Fibroblast of skin of scalp (primary cell): Measurements from ENCODE around the gene SRP68.

Experiments used
- DNase-seq: peaks from one replicate; pipeline ENCODE4 v3.0.0-alpha.2; 2013

The SRP68 gene

DNA sequence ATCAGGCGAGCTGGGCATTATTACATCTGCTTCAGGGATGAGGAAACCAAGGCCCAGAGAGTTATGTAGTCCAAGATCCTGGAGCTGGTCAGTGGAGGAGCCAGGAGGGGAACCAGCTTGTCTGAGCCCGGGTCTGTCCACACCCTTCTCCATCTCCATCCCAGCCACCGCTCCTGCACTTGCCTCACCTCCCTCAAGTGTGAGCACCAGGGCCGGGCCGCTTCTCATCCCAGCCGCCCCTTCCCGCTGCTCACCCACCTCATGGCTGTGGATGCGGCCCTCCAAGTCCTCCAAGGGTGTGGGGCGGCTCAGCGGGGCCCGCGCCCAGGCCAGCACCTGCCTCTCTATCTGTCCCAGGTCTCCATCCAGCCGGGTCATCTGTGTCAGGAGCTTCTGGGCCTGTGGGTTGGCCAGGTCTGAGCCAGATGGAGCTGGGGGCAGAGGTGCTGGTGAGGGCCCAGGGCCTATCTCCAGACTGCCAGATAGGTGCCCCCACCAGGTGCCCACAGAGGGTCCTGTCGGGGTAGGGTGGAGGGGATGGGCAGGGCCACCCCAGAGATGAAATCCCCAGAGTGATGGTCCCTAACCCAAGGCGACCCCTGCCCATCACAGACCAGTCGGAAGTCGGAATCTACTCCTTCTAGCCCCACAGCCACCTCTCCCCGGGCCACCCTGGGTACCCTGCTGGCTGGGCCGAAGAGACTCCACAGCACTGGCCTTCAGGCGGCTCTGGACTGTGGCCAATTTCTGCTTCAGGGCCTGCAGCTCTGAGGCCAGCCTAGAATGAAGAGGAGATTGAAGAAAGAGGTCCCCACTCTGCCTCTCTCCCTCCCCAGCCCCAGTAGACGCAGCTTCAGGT, 54.6 kb downstream of the SRP68 start:
- no peak for DNase-seq

DNA sequence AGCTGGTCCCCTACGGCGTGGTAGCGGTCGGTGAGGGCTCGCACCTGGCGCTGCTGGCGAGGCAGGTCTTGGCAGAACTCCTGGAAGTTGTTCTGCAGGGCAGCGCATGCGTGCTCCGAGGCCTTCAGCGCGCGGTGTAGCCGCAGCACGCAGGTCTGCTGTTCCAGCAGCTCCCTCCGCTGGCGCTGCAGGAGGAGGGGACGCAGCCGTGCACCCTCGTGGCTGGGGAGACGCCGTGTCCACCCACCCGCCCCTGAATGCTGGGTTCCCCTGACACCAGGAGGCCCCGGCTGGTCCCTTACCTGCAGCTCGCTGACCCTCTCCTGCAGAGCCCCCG, 57.4 kb downstream of the SRP68 start:
- DNase-seq = no peak

DNA sequence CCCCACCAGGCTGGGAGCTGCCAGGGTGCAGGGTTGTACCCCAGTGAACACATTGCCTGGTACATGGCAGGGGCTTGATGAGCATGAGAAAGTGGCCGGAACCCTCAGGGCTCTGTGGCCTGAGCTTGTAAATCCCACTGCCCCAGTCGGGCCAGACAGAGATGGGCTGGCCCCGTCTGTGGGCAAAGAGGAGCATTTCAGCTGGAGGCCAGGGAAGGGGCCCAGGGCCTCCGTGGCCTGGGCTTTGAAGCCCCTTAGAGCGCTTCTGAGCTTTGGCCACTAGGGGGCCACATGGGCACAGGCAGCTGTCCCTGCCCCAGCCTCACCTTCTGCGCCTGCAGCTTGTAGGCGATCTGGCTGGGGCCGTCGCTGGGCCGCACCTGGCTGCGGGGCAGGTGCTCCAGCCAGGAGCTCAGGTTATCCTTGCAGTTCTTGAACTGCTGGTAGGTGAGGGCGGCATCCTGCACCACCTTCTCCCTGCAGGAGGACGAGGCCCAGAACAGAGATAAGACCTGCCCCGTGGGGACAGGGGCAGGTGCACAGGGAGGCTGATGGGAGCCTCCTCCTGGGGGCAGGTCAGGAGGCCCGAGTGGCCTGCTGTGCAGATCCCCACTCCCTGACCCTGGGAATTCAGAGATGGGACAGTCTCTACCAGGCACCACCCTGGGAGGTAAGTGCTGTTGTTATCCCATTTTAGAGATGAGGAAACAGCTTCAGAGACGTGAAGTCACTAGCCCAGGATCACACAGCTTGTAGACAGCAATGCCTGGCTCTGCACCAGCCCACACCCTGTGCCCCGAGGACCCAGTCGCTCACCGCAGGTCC, 58.0 kb downstream of the SRP68 start:
- DNase-seq = peak; percentile 63

DNA sequence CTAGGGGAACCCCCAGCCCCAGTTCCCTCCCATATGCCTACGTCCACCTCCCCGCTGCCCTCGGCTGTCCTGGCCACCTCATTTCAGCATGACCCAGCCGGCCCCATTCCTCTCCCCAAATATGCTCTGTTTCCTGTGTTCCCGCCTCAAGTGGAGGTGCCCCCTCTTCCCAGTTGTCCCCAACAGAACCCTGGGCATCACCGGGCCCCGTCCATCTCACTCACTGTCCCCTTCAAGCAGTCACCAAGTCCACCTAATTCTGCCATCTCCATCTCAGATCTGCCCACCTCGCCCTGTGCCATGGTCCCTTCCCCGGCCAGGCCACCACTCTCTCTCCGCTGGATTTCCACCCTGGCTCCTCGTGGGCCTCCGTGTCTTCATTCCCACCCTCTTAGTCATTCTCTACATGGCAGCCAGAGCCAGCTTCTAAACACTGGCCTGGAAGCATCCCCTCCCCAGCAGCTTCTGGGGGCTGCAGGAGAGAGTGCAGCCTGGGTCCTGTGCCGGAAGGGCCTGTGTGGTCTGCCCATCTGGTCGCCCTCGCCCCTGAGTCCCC, 58.9 kb downstream of the SRP68 start:
- no peak for DNase-seq

DNA sequence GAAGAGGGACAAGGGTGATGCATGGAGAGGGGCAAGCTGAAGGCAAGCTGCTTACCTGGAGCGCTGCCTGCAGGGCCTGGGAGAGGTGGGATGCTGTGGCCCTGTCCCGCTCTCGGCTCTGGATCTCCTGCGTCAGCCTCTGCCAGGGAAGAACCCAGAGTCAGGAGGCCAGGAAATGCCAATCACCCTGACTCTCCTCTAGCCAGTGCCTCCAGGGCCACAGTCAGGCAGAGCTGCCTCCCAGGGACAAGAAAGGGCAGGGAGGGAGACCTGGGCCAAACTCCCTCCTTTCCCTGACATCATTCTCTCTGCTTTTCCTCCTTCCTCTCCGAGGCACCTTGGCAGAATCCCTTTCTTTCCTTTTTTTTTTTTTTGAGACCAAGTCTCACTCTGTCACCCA, 60.4 kb downstream of the SRP68 start:
- DNase-seq = no peak

DNA sequence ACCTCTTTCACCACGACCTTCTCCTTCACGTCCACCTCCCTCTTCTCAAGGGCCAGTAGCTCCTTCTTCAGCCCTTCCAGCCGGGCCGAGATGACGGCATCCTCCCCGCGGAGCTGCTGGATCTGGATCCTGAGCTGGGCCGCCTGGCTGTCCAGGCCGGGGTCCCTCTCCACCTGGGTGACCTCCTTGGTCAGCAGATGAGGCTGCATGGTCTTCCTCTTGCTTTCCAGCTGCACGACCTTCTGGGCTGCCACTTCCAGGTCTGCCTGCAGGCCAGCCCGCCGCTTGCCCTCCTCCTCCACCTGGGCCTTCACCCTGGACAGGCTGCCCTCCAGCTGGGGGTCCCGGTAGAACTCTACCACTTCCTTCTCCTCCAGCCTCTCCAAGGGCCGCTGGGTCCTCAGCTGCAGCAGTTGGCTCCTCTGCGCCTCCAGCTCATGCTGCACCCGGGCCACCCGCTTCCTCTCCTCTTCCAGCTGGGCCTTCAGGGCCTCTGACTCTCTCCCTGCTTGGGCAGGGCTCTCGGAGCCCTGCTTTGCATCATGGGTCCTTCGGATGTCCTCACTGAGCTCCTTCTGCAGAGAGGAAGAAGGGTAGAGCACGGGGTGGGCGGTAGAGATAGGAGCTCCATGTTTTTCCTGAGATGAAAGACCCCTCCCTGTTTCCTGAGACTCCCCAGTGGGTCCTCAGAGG, 62.2 kb downstream of the SRP68 start:
- DNase-seq = no peak

DNA sequence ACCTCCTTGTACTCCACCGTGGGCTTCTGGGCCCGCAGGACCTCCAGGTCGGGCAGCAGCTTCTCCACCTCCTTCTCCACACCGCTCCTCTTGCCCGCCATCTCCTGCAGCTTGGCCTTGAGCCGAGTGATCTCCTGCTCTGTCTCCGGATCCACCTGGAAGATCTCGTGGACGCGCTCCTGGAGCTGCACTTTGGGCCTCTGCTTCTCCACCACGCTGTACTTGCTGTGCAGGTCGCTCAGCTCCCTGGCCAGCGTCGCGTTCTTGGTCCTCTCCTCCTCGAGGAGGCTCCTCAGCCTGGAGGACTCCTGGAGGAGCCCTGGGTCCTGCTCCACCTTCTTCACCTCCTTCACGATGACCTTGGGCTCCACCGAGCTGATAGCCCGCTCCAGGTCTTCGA, 62.9 kb downstream of the SRP68 start:
- no peak for DNase-seq

DNA sequence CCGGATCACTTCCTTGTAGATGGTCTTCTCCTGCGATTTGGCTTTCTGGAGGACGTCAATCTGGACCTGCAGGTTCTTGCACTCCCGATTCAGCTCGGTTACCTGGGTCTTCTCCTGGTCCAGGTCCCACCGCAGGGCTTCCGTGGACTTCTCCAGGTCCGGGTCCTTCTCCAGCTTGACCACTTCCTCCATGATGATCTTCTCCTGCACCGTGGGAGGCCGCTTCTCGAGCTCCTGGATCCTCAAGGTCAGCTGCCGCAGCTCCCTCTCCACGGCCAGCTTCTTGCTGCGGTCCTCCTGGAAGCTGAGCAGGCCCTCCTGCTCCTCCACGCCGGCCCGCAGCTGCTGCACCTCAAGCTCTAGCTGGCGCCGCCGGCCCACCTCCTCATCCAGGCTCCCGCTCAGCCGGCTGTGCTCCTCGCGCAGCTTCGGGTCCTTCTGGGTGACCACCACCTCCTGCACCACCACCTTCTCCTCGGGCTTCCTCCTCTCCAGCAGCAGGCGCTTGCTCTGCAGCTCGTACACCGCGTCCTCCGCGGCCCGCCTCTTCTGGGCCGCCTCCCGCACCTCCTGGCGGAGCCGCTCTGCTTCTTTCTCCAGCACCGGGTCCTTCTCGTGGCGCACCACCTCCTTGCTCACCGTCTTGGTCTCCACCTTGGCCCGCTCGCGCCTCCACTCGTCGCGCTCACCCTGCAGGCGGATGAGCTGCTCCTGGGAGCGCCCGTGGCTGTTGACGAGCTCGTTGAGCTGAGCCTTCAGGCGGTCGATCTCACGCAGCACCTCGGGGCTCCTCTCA, 63.5 kb downstream of the SRP68 start:
- DNase-seq = no peak

DNA sequence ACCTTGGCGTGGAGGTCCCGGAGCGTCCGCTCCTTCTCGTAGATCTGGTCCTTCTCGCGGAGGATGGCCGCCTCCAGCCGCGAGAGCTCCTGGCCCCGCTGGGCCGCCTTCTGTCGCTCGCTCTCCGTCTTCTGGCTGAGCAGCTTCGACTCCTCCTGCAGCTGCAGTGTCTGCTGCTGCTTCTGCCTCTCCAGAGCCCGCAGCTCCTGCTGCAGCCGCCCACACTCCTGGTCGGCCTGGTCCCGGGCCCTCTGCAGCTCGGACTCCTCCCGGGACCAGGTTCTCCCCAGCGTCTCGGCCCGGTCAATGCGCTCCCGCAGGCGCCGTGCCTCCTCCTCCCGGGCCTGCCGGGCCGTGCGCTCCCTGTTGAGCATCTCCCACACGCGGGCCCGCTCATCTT, 64.1 kb downstream of the SRP68 start:
- no peak for DNase-seq

DNA sequence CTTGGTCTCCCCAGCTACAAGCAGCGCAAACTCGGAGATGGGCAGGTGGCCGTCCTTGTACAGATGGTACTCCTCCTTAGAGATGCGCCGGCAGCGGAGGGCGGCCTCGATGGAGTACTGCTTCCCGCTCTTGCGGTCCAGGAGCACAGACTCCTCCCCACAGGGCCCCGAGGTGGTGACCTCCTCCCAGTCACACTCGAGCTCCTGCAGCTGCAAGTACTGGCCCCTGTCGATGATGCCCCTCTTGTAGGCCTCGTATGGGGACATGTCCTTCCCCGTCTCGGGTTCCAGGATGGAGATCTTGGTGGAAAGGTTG, 64.5 kb downstream of the SRP68 start:
- DNase-seq = no peak

DNA sequence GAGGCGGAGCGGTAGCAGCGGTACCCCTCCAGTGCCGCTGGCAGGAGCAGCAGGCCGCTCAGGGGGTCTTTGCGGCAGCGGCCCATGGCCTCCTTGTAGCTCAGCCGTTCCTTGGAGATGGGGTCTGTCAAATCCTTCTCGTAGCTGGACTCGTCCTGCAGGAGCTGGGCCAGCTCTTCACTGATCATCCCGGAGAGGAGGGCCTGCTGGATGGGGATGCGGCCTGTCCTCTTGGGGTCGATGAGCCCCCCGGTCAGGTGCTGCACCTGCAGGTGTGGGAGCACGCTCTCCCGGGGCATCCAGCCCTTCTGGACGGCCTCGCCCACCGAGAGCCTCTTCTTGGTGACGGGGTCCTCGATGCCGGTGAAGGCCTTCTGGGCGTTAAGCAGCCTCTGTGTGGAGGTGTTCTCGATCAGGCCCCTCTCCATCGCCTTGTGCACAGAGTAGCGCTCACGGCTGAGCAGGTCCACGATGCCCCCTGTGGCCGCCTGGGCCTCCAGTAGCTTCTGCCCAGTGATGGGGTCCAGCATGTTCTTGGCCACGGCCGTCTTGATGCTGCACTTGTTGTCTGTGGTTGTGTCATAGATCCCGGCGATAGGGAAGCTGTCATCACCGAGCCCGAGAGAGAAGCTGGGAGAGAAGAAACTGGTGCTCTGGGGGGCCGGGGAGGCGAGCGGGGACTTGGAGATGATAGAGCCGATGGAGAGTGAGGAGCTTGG, 65.0 kb downstream of the SRP68 start:
- no peak for DNase-seq

DNA sequence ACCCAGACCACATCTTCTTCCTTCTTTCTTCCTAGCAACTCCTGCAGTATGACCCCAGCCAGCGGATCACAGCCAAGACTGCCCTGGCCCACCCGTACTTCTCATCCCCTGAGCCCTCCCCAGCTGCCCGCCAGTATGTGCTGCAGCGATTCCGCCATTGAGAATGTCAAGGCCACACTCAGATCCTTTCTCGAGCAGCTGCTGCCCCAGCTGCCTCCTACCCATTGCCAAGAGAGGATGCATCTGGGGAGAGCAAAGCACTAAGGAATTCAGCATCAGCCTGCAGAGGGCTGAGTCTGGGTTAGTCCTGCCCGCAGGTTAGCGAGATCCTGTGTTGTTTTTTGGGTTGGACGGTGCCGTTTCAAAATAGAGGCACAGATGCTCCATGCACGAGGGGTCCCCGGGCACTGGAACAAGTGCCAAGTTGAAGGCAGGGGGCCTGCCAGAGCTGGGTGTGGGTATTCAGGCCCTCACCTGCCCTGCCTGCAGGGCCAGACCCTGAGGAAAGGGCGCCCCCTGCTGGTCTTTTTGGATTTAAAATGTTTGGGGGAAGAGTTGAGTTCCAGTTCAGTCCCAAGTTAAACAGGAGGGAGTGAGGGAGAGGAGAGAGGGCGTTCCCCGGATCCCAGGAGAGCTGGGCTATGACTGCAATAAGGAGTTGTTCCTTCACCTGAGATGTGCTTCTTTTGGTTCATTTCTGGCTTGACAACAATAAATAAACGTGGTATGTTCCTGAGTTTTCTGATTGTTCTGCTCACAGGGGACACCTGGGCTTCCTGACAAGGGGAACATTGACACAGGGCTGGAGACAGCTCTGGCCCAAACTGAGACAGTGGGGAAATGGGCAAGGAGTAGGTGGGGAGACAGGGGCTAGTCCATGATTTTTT, 66.8 kb downstream of the SRP68 start:
- peak; percentile 70 for DNase-seq

DNA sequence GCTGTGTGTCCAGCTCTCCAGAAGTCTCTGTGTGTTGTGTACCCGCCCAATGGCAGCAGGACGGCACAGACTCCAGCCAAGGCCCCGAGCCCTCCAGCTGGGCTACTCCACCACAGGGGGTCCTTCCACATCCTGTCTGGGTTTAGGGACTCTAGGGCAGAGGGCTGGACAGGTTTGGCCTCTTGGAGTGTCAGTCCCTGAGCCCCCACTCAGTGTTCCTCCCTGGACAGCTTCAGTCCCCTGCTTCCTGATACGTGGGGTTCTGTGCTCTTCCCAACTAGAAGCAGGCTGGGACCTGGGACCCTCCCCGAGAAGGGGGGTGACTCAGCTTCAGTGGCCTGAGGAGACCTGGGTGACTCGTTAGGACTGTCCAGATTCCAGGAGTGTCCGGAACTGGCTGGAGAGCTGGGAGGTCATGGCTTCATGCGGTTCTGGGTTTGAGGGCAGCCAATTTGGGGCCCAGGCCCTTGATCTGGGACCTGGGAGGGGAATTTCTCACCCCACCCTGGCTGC, 67.5 kb downstream of the SRP68 start:
- no peak for DNase-seq

DNA sequence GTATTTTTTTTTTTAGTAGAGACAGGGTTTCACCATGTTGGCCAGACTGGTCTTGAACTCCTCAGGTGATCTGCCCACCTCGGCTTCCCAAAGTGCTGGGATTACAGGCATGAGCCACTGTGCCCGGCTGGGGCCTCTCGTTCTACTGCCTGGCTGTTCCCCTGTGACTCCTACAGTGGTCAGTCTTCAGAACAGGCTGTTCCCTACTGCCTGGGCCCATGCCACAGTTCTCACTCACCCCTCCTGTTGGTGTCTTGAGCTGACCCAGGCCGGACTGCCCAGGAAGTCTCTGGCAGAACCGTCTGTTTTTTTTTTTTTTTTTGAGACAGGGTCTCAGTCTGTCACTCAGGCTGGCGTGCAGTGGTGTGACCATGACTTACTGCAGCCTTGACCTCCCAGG, 68.4 kb downstream of the SRP68 start:
- DNase-seq = no peak

DNA sequence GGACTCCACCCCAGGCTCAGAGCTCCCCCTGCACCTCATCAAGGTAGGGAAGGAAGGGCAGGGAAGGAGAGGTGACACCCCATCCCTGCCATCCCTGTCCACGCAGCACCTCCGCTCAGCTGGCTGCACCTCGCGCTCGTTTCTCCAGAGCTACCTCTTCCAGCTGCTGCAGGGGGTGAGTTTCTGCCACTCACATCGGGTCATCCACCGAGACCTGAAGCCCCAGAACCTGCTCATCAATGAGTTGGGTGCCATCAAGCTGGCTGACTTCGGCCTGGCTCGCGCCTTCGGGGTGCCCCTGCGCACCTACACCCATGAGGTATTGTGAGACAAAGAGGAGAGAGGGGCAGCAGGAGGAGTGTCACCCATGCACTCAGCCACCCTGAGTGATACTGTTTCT, 70.2 kb downstream of the SRP68 start:
- DNase-seq = no peak

DNA sequence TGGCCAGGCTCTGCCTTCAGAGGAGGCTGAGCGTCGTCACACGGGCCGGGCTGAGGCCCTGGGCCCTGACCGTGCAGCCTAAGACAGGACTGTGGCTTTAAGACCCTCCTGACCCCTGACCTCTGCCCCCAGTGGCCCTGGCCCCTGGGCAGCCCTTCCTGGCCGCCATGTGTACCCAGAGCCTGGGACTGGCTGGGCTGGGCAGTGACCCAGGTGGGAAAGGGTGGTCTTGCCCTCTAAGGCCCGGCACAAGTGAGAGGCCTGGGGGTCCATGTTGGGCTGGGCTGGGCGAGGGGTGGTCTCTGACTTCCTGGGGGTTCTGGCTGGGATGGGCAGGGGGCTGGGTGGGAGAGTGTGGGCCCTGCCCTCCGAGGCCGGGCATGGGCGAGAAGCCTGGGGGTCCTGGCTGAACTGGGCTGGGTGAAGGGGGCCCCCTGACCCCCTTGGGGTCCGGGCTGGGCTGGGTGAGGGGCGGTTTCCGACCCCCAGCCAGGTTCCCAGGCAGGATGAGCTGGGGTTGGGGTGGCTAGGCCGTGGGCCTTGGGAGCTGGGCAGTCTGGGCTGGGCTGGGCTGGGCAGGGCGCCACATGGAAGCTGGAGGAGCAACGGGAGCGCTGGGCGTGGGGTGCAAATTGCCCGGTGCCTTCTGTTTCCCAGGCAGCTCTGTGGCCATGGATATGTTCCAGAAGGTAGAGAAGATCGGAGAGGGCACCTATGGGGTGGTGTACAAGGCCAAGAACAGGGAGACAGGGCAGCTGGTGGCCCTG, 71.4 kb downstream of the SRP68 start, which contains the start of gene CDK3:
CDK3 (plus strand) TSS at position 101 of the 767 bp plus-strand sequence; CDS start at position 672, 571 bp downstream.
- DNase-seq = no peak

DNA sequence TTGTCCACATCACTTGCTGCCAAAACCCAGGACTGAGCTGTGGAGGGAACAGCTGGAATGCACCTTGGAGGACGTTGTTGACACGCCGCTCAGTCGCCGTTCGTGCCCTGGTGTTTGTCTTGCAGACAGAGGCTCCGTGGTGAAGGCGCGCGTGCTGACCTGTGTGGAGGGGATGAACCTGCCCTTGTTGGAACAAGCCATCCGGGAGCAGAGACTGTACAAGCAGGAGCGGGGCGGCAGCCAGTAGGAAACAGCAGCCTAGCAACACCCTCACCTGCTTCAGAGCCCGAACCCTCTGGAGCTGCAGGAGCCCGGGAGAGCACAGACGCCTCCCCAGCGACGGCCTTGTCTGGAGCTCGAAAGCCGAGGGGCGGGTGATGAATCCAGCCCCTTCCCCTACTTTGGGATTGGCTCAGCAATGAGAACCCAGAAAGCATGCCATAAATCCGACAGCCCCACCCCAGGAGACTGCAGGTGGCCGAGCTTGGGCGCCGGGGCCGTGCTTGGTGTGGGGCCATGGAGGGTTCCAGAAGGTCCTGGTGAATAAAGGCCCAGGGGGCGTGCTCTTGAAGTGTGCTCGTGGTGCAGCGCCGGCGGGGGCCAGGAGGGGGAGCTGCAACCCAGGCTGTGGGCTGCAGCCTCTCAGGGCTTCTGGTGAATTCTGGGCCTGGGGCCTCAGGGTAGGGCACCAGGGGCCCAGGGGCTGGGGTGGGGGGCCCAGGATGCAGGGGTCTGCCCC, 72.1 kb downstream of the SRP68 start:
- DNase-seq = peak; percentile 29

DNA sequence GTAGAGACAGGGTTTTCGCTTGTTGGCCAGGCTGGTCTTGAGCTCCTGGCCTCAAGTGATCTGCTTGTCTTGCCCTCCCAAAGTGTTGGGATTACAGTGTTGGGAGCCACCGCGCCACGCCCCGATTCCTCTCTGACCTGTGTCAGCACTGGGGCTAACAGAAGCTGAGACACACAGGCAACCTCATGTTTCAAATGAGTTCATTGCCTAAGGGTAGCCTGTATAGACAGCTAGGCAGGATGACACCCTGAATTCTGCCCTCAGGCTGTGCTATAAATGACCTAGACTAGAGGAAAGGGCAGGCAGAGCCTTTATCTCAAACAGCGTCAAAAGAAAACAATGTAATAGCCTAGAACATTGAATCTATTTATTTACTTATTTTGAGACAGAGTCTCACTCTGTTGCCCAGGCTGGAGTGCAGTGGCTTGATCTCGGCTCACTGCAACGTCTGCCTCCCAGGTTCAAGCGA, 74.0 kb downstream of the SRP68 start:
- no peak for DNase-seq
